Spleen (tissue), 7 donors: ENCODE measurements around the gene TDRD9.

Source experiments
- POLR2A ChIP-seq, 3 donors: fragments of 450-650 bp; IDR thresholded peaks; one replicate each; pipeline ENCODE4 v1.5.1; 2017; ENCODE audit warnings: antibody characterized with exemption in 3 of 3, mild to moderate bottlenecking in 1 of 3
- TF ChIP-seq, protein P1 (sequence below), 11 experiments: fragments of 200-600 bp in 7 of 11; fragments of 450-650 bp in 4 of 11; sonication (generic) in 4 of 11; IDR thresholded peaks in 8 of 11; conservative IDR thresholded peaks in 3 of 11; 1 replicate in 7 of 11; 2 replicates in 4 of 11; pipeline versions ENCODE4 v1.4.0 to v1.8.0; 2016 to 2021; ENCODE audit warnings: antibody characterized with exemption in 11 of 11, inconsistent platforms in 4 of 11, mild to moderate bottlenecking in 1 of 11
- donor health status: DM: no; HTN: no; CAD: no; lungs with moderate emphysema.
- donor health status: DM: no; HTN: no; CAD: no.
- donor health status: DM: no; HTN: no; CAD: no.

DNA sequence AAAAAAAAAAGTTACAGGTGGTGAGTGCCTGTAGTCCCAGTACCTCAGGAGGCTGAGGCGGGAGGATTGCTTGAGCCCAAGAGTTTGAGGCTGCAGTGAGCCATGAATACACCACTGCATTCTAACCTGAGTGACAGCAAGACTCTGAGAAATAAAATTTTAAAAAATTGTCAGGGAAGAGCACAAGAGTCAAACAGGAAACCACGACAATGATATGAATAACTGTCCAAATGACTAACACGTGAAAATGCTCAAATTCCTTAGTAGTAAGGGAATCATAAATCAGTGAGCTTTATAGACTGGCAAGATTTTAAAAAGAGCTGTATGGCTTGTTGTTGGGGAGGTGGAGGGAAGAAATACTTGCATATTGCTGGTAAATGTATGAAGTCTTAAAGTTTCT is 144.3 kb downstream of the TDRD9 start:
- TF ChIP-seq, protein P1, sequence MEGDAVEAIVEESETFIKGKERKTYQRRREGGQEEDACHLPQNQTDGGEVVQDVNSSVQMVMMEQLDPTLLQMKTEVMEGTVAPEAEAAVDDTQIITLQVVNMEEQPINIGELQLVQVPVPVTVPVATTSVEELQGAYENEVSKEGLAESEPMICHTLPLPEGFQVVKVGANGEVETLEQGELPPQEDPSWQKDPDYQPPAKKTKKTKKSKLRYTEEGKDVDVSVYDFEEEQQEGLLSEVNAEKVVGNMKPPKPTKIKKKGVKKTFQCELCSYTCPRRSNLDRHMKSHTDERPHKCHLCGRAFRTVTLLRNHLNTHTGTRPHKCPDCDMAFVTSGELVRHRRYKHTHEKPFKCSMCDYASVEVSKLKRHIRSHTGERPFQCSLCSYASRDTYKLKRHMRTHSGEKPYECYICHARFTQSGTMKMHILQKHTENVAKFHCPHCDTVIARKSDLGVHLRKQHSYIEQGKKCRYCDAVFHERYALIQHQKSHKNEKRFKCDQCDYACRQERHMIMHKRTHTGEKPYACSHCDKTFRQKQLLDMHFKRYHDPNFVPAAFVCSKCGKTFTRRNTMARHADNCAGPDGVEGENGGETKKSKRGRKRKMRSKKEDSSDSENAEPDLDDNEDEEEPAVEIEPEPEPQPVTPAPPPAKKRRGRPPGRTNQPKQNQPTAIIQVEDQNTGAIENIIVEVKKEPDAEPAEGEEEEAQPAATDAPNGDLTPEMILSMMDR (IDR thresholded peaks at IDR 0.05 in 8 of 11, conservative IDR thresholded peaks at IDR 0.05 in 3 of 11) = no peak
- no peak for TF ChIP-seq POLR2A (IDR thresholded peaks at IDR 0.05)
